ENCODE data around the gene PA2G4.

DNA sequence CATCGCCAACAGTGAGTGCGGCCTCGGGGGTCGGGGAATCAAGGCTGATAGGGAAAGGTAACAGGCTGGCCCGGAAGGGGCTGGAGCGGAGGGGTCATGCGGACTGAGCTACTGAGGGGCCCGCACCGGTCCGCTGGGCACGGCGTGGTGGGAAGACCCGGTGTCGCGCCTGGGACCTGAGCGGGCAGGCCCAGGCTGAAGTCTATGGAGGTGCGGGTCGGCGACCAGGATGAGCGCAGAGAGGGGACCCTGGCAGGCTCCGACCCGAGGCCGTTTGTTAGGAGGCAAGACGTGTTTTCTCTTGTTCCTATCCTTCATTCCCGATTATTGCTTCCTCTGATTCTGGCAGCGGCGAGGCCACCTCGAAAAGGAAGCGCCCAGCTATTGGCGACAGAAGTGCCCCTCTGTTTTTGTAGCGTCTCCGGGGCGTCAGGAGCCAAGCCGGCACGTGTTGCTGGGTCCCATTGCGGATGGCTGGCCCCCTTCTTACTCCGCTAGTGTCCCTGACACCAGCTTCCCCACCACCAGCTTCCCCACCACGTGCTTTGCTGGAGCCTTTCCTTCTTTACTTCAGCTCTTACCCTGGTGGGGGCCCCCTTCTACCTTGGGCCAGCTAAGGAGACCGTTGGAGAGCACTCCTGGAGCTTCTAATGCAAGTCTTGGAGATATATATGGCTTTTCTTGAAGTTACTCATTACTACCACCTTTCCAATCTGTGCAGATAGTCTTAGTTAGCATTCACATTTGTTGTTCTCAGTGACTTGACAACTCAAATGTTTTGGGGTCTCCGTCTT is 653 bp downstream of the PA2G4 start:
- TF ChIP-seq, protein P1, sequence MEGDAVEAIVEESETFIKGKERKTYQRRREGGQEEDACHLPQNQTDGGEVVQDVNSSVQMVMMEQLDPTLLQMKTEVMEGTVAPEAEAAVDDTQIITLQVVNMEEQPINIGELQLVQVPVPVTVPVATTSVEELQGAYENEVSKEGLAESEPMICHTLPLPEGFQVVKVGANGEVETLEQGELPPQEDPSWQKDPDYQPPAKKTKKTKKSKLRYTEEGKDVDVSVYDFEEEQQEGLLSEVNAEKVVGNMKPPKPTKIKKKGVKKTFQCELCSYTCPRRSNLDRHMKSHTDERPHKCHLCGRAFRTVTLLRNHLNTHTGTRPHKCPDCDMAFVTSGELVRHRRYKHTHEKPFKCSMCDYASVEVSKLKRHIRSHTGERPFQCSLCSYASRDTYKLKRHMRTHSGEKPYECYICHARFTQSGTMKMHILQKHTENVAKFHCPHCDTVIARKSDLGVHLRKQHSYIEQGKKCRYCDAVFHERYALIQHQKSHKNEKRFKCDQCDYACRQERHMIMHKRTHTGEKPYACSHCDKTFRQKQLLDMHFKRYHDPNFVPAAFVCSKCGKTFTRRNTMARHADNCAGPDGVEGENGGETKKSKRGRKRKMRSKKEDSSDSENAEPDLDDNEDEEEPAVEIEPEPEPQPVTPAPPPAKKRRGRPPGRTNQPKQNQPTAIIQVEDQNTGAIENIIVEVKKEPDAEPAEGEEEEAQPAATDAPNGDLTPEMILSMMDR (IDR thresholded peaks at IDR 0.05; ENCODE audit: poor library complexity), result no peak
- no peak for TF ChIP-seq EZH2phosphoT487 (IDR thresholded peaks at IDR 0.05; ENCODE audit: low read depth, severe bottlenecking, unreplicated experiment)
